Limb (tissue), 2 donors: ENCODE results near the gene CMC1.

Experiments used
- DNase-seq, 2 donors: peaks; one replicate each; pipeline ENCODE4 v3.0.0-alpha.2; 2016; ENCODE audit errors: extremely low spot score in 2 of 2

The CMC1 gene

DNA sequence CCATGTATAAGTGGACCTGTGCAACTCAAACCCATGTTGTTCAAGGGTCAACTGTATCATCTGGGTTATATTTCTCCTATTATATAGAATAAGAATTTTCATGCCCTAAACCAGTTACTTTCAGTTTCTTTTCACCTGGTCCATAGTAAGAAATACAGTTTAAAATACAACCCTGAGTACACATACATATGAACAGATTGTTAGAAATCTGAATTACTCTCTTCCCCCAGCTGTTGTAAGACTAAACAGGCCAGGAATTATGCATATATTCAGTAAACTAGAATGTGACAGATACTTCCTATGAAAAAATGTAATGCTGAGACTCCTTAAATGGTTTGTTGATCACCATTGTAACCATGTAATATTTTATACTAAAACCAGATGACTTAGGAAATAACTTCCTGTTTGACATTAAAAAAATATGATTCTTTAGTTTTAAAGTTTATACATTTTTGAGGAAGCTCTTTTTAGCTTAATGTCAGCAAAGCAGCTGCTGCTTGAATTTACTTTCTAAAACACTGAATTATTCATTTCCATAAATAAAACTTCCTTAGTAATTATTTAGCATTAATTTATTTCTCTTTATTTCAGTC is 54.6 kb downstream of the CMC1 start:
- peak in 1 of 2 donors; percentile 5 for DNase-seq

DNA sequence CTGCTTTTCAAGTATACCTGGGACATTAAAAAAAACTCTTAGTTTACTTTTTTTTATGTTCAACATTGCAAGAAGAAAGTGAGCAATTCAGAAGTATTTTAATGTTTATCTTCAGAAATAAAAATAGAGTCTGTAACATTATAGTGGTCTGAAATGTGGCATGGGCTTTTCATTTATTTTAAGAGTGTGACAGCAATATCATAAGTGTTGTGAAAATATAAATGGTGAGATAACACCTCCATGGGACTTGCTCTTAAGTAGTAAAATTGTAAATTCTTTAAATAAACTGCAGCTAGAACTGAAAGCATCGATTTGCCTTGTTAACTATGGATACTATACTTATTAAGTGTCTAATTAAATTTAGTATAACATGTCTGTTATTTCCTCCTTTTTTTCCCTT is 58.3 kb downstream of the CMC1 start:
- DNase-seq = no peak

DNA sequence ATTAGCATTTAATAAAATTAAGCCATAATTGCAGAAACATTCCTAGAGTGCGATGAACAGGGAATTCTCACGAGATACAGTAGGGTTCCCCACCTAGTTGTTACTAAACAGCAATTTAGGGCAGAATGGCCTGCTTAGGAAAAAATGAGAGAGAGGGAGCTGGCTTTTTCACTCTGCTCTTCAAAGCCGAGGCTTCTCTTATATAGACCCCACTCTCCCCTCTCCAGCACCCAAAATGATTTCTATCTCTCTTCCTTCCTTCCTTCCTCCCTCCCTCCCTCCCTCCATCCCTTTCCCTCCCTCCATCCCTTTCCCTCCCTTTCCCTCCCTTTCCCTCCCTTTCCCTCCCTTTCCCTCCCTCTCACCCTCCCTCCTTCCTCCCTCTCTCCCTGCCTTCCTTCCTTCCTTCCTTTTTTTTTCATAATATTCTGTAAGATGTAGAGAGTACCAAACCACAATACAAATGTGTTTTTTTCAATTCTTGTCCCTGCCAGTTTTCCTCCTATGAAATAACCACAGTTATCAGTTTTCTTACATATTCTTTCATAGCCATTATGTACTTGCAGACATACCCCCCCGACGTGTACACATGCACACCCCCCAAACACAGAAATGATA is 59.0 kb downstream of the CMC1 start:
- DNase-seq = no peak

DNA sequence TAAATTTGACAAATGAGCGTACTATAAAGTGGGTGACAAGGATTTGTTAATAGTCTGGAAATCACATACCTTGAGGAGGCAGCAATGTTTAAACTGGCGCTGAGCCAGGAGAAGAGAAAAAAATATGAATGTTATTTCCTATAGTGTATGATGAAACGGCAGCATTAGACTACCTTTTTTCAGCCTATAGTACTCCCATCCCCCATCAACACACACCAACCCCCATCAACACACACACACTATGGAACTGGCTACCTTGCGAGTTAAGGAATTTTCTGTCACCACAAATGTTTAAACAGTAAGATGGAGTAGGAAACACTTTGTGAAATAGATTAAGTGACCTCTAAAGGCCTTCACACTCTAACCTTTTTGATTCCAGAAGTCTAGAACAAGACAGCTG is 60.3 kb downstream of the CMC1 start:
- DNase-seq = no peak

DNA sequence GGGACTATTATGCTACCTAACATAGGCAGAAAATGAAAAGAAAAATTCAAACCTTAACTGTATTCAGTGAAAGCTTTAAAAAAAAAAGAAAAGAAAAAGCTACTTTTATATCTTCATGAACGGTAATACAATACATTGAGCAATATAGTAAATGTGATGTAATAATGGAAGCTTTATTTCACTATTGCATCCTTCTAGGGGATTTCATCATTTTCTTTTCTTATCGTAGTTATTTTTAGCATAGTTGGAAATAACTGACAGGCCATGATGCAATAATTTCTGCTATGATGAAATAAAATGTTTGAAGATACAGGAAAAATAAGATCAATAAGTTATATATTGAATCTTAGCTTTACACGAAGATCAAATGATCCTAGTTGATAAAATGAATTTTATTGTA is 66.8 kb downstream of the CMC1 start:
- DNase-seq = no peak

DNA sequence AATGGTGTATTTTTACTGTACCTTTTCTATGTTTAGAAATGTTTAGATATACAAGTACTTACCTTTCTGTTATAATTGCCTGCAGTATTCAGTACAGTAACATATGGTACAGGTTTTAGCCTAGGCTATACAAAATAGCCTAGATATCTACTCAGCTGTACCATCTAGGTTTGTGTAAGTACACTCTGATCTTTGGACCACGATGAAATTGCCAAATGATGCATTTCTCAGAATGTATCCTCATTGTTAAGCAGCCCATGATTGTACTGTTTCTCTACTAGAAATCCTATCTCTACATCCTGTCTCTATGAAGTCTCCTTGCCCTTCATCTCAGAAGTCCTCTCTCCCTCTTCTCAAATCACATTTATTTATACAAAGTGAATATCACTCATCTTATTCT is 74.3 kb downstream of the CMC1 start:
- no peak for DNase-seq

DNA sequence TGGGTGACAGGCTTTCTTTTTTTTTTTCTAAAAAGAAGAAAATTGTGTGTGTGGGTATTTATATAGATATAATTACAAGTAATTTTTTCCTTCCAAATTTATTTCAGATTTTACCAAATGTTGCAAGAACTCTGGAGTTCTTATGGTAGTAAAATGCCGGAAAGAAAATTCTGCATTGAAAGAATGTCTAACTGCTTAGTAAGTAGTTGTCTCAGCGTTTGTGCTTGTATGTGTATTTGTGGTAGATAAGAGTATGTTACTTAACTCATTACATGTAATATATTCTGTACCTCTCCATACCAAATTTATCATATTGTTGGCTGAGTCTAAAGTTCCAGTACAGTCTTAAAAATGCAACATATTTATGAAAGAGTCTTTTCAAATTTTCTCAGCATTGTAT is 74.8 kb downstream of the CMC1 start:
- DNase-seq = no peak

DNA sequence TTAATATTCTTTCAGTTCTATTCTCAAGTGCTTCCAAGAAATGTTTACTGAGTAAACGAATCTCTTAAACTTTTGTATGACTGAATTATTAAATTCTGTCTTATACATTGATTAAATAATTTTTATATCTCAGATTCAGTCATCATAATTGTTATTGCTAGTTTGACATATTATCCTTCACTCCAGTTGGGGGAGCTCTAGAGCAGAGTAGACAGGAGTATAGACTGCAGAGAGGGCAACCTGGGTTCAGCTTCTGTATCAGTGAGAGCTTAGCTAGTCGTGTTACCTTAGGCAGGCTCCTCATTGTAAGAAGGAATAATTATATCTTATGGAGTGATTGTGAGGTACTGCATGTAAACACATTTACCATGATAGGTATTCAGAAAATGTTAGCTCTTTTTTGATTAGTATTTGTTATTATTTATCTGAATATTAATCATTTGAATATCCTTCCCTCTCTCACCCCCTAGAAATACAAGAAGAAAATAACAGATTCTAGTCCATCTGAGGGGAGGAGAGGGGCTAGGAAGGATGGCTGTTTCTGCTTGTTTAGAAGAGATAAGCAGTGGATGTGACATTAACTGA is 76.1 kb downstream of the CMC1 start:
- no peak for DNase-seq

DNA sequence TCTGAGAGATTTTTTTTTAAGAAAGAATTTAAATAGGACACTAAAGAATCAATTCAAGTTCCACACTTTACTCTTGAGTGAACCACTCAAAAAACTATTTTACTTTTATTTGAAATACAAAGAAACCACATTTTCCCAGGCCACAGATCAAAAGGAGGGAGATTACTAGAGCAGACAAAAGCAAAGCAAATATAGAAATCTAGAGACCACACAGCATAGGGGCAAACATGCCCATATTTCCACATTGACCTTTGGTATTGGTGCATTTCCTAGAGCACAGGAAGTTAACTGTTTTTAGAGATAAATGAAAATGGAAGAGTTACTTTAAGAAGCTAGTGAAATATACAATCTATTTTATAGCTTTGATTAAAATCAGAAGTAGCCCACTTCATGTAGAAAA is 79.6 kb downstream of the CMC1 start:
- no peak for DNase-seq

DNA sequence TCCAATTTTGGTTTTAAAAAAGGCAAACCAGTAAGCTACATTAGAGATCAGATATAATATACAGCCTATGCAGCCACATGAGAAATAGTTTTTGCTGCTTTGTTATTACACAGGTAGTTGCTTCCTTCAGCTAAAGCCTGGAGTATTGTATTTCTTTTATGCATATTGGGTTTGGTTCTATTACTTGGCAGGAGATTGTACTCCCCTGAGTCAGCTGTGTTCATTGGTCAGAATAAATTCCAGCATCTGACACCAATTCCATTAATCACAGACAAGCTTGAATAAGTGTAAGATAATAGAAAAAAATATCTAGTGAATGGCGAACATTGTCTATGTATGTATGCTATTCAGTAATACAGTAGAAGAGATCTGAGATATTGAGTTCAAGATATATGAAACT is 81.0 kb downstream of the CMC1 start:
- DNase-seq = no peak

DNA sequence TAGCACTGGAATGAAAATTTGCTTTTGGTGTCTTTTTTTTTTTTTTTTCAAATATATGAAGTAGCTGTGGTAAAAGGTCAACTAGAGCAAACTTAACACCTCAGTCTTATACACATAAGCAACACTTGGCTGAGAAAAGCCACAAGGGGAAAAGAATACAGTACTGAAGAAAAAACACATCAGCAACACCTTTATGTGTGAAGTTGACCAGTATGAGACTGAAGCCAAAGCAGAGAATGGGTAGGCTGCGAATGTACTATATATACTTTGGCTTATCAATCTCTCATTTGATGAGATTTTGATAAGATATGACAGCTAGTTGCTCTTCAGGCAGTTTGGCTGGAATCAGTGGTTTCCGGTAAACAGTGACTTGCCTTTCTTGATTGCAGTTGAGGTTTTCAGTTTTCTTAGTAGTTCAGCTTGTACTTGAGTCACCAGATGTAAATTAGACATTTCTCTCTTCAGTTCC is 85.1 kb downstream of the CMC1 start:
- no peak for DNase-seq

DNA sequence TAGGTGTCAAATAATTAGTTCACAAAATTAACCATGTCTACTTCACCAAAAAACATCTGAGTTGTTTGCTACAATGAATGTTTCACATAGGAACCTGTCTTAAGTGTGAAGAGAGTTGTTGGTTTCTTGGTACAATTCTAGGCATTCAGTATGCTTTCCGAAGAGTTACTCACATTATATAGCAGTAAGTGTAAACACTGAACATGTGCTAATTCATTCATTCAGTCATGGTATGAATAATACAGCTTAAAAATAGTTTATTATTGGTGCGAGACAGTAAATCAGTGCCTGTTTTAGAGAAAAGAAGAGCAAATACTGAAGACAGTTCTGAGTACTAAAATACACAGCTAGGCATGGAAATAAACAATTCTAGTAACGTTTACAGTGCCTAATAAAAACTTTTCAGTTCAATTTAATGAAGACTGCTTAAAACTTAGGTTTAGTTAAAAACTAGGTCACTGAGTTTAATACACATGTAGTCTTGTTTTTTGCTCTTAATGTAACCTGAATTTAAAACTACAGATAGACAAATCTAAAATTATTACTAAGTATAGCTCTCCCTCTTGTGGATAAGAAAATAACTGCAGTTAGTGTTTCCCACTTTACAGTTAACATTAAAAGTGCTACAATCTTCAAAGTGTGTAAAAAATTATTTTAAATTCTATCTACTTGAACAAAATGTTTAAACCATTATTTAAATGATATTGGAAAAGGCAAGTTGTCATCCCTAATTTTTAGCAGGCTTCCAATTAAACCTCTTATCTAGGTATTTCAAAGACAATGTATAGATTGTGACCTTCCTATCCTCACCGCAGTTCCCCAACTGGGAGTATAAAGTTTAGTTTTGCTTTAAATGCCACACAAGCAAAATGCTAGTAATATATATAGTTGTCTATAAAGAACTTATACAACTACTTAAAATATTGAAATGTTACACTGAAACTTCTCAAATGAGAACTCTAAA is 87.1 kb downstream of the CMC1 start:
- DNase-seq = peak in 1 of 2 donors; percentile 48

DNA sequence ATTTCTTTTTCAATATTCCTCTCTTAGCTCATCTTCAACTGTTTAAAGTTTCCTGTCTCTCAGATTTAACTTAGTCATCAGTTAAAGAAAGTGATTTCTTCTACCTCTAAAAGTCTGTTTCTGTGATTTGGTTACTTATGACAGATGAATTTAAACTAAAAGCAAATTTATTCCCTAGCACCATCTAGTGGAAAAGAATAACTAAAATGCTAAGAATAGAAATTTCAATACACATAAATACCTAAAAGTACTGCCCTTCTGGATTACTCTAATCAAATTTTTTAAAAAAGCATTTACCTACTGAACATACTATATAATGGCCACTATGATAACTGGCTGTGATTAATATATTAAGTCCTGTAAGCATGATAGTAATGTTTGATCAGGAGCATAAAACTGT is 93.1 kb downstream of the CMC1 start:
- no peak for DNase-seq

DNA sequence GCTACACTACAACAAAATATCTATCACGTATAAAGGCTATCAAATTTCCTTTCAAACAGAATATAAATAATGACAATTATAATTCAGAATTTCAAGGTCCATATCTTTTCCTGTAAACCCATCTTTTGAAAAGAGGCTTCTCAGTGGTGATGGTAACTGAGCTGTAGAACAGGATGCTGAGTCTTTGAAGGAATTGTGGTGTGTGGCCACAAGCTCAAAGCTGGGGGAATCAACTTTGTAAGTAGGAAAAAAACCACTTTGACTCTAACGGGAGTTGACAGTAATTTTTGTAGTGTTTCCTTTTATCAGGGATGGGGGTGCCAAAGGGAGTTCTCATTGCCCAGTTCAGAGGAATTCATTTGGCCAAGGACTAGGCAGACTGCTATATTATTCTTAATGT is 93.8 kb downstream of the CMC1 start:
- no peak for DNase-seq

DNA sequence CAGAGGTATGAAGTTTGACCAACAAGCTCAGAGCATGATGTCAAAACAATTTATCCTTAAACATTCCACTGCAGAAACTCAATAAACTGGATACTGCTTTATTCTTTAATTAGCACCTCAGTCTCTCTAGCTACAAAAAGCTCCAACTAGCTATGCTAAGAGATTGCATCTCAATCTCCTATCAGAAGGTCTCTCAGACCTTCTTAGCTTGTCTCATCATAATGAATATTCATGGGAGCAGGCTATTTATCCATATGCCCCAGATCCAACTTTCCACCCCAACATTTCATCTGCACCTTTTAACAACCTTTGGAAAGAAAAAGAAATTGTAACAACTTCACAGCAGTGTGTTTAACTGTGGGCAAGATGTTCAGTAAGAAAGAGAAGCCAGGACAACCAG is 95.8 kb downstream of the CMC1 start:
- no peak for DNase-seq

DNA sequence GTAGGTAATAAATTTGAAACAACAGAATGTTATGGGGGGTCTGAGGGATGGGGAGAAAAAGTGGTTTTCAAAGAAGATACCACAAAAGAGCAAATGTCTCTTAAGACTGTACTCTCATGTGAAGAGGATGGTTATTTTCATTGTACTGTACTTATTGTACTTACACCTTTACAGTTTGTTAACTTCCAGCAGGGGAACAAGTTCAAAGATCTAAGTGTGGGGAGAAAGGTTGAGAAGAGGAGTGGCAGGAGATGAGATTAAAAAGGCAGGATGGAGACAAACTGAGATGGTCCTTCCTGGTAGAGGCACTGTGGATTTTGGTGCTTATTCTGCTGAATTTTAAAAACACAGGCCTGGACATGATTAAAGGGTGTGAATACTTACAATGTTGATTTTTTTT is 101.7 kb downstream of the CMC1 start:
- DNase-seq = no peak

DNA sequence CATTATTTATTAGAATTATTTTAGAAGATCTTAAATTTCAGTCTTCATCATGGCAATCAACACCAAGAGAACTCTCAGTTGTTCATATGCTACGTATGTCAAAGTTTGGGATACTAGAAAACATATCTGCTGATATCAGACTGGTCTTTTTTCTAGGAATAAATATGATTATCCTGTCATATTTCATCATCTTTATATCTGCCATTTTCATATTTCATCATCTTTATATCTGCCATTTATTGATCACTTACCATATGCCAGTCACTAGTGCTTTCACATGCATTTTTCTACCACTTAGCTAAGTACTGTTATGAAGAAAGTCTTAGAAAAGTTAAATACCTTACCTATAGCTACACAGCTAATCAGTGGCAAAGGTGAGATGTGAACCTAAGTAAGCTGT is 104.3 kb downstream of the CMC1 start:
- no peak for DNase-seq

DNA sequence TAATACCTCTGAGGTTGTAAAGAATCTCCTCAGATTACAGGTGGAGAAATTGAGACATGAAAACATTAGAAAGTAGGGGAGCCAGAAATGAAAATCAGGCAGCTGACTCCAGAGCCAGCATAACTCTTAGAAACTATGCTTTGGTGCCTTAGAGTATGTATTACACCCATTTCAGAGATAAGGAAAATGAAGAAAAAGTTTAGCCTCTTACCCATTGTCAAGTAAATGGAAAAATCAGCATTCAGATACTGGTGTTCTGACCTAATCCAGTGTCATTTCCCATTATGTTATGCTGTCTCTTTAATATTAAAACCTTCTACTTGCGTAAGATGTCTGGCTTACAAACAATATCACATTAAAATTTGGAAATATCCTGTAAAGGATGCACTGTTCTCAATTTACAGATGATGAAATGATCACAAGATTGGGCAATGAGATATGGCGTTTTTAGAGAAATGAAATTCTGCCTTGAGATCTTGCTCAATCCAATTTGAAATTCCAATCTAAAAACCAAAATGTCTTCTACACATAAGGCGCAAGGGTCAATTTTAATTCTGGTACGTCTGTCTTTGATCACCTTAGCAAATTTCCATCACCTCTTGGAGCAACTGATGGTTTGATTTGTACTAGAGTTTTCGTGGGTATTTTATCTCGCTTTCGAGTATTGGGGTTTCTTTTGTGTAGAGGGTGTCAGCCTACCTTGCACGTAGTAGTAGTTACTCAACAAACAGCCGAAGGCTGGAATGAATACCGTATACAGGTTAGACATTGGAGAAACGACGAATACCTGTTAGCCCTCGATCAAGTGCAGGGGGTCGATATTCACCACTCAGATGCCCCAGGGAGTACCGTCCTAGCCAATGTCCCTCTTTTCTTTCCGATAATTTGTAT is 106.2 kb downstream of the CMC1 start:
- DNase-seq = no peak

DNA sequence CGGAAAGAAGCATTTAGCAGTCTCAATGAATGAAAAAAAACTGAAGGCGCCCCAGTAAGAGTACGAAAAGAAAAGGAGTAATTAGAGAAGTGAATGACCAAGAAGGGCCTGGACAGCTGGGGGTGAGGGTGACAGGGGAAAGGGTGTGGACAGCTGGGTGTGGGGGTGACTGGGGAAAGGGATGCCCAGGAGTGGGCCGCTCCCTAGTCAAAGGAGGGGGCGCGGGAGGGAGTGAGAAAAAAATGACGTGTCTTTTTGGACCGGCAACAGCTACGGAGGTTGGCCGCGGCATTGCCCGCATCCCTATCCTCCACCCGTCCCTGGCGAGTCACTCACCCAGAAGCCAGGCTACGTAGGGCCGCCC is 106.8 kb downstream of the CMC1 start:
- no peak for DNase-seq

DNA sequence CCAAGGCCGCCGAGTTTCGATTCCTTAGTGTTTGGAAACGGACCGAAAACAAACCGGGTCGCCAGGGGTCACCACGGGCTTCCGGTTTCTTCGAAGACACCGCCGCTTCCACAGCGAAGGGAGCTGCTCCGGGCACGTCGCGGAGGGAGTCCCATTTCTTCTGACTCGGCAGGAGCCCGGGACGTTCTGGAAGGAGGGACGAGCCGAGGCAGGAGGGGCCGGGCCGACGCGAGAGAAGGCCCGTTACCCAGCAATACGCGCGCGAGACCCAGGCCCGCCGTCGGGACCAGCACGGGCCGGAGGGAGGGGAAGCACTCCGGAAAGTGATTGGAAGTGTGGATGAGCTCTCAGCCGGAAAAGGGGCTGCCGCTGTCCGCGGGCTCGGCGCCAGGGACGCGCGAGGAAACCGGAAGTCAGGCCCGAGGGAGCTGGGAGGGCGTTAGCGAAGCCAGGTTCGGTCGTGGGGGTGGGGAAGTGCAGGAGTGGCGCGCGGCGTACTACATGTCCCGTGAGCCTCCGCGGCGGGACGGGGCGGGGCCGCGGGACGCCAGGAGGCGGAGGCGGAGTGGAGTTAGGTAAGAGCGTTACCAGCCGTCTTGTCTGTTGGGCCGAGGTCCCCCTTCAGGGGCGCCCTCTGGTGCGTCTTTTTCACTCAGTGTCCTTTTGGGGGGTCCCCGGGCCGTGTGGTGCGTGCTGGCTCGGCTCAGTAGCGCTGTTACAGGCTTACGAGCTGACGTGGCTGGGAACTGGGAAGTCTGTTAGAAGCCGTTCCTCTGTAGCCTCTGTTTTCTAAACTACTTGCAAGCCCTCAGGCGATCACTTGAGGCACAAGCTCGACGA is 107.4 kb downstream of the CMC1 start, which contains the start of the genes AZI2 and ZCWPW2:
Gene AZI2 (minus strand): TSS at position 196 of the 840 bp plus-strand sequence. CDS start 8,207 bp downstream, outside the sequence.
Gene ZCWPW2 (plus strand): TSS at position 93 of the 840 bp plus-strand sequence. CDS start 64,348 bp downstream, outside the sequence.
- peak; percentile 96 to 98 for DNase-seq
